Right lobe of liver (tissue), 6 donors: ENCODE results near the gene CEND1. TPM values are rescaled to one million over a fixed set of nuclear protein-coding genes. Genes with fewer than 3 reads are reported as not detected.
"Not testable (repeated sequence)": the region's sequence is repeated elsewhere in the genome, so short reads cannot be mapped to it uniquely, and the experiment has no call there.

Experiments
- ATAC-seq, 4 donors: fragments of 200-7000 bp; cut with Tn5 transposase; one replicate each; pipeline ENCODE4 v1.9.1; 2020; ENCODE audit warnings: mild to moderate bottlenecking in 4 of 4, moderate library complexity in 4 of 4
- DNase-seq, 3 donors: peaks; one replicate each; pipeline ENCODE4 v3.0.0-alpha.2; 2020
- H3K27ac ChIP-seq, 3 donors: fragments of 200-600 bp; one replicate each; pipeline ENCODE4 v1.8.0; 2022
- H3K27me3 ChIP-seq, 2 donors: fragments of 200-600 bp; one replicate each; pipeline ENCODE4 v1.8.0; 2022
- H3K36me3 ChIP-seq, 4 donors: fragments of 200-600 bp; sonication (generic) in 1 of 4; one replicate each; pipeline versions ENCODE4 v1.5.1 to v1.8.0; 2017 to 2022; ENCODE audit warnings: control low read depth in 1 of 4
- H3K4me1 ChIP-seq, 4 donors: fragments of 200-600 bp; sonication (generic) in 1 of 4; one replicate each; pipeline versions ENCODE4 v1.5.1 to v1.8.0; 2017 to 2022; ENCODE audit warnings: control low read depth in 1 of 4
- H3K4me3 ChIP-seq, 3 donors: fragments of 200-600 bp; one replicate each; pipeline ENCODE4 v1.8.0; 2022
- H3K9me3 ChIP-seq, 4 donors: fragments of 200-600 bp; sonication (generic) in 1 of 4; one replicate each; pipeline versions ENCODE4 v1.5.1 to v1.8.0; 2017 to 2022; ENCODE audit warnings: control low read depth in 1 of 4
- CTCF ChIP-seq, 4 donors: fragments of 200-600 bp in 3 of 4; fragments of 450-650 bp in 1 of 4; IDR thresholded peaks; one replicate each; pipeline versions ENCODE4 v1.5.1 to v1.8.0; 2016 to 2022; ENCODE audit warnings: antibody characterized with exemption in 4 of 4, mild to moderate bottlenecking in 2 of 4
- POLR2A ChIP-seq: fragments of 450-650 bp; IDR thresholded peaks from one replicate; pipeline ENCODE4 v1.6.1; 2017; ENCODE audit warnings: antibody characterized with exemption, mild to moderate bottlenecking
- WGBS: methylation state at CpG from one replicate; pipeline ENCODE4 v1.1.6; 2018; ENCODE audit warnings: low coverage, low lambda C conversion rate; ENCODE audit not compliant: insufficient coverage; ENCODE audit errors: missing lambda C conversion rate; 5-methylcytosine and 5-hydroxymethylcytosine counted together
- intact Hi-C, 2 donors: fragments of 100-400 bp; cut with DNase I; formaldehyde crosslinking; loops; one replicate each; pipeline versions ENCODE4 v1.11.2 to v1.14.1; 2022
- total RNA-seq, 6 experiments: library from RNA; depleted of rRNA in 2 of 6; stranded (reverse); fragments of >200 nt in 2 of 6; fragmentation: NEBNext Ultra II Directional in 3 of 6; extraction: Animal tissue kit (Norgen Biotek cat#: 25700) in 3 of 6; gene quantifications; one replicate each; pipeline versions ENCODE4 v1.1.0 to v1.2.4, GENCODE V29; 2016 to 2023
- donor health status: DM: no; HTN: yes; CAD: no.
- donor health status: DM: no; HTN: no; CAD: no.
- donor health status: DM: no; HTN: no; CAD: no.
- donor health status: DM: no; HTN: yes; CAD: no.
- donor health status: DM: no; HTN: yes; CAD: no.

The CEND1 gene
- total RNA-seq, 6 experiments from 2014 or later: not detected

- H3K9me3 ChIP-seq: no peaks in the 10 kb centered on the region
- peak overlapping the region; percentile 97 to 99 (median 97) for H3K4me3 ChIP-seq
- WGBS: 12% methylated on average over 14 of the region's 46 CpGs
- H3K36me3 ChIP-seq: no peaks in the 10 kb centered on the region
- H3K4me1 ChIP-seq: peaks cover 0 to 26% (median 5%) of the 10 kb centered on the region in 4 donors
- H3K27me3 ChIP-seq: no peaks in the 10 kb centered on the region
- intact Hi-C loops: no loop called here
- ATAC-seq: peak; percentile 22 to 42 (median 28)
- TF ChIP-seq CTCF (IDR thresholded peaks at IDR 0.05) (no peak), POLR2A (no peak)
- DNase-seq: no peak
- peak overlapping the region in 2 of 3 donors; percentile 36 to 90 for H3K27ac ChIP-seq
Measured at GRCh38 chr11:746289-747157, 43.4 kb downstream of the CEND1 start.

- no peak for ATAC-seq
- TF ChIP-seq POLR2A (no peak), CTCF (IDR thresholded peaks at IDR 0.05) (no peak)
- no peak overlapping the region for H3K27ac ChIP-seq
- DNase-seq: no peak
- H3K4me1 ChIP-seq: peaks cover 0 to 23% (median 5%) of the 10 kb centered on the region in 4 donors
- WGBS: 25% methylated on average over 1 of the region's 1 CpG
- no peaks in the 10 kb centered on the region for H3K27me3 ChIP-seq
- H3K36me3 ChIP-seq: no peaks in the 10 kb centered on the region
- intact Hi-C loops: no loop called here
- H3K4me3 ChIP-seq: no peak overlapping the region
- H3K9me3 ChIP-seq: no peaks in the 10 kb centered on the region
Measured at GRCh38 chr11:745428-745827, 44.5 kb downstream of the CEND1 start.

GRCh38 chr11:742571-743201, 47.2 kb downstream of the CEND1 start:
- Histone ChIP-seq H3K4me1 (no peaks in the 10 kb centered on the region), H3K36me3 (no peaks in the 10 kb centered on the region), H3K4me3 (no peak overlapping the region), H3K9me3 (no peaks in the 10 kb centered on the region), H3K27me3 (no peaks in the 10 kb centered on the region), H3K27ac (no peak overlapping the region)
- no peak for ATAC-seq
- no peak for TF ChIP-seq CTCF (IDR thresholded peaks at IDR 0.05)
- TF ChIP-seq POLR2A: no peak
- WGBS: 80% methylated on average over 2 of the region's 4 CpGs
- intact Hi-C loops: no loop called here
- no peak for DNase-seq

GRCh38 chr11:742156-742546, 47.7 kb downstream of the CEND1 start:
- no peak for TF ChIP-seq CTCF (IDR thresholded peaks at IDR 0.05)
- TF ChIP-seq POLR2A: no peak
- ATAC-seq: no peak
- Histone ChIP-seq H3K4me1 (no peaks in the 10 kb centered on the region), H3K27me3 (no peaks in the 10 kb centered on the region), H3K9me3 (no peaks in the 10 kb centered on the region), H3K27ac (no peak overlapping the region), H3K4me3 (no peak overlapping the region), H3K36me3 (no peaks in the 10 kb centered on the region)
- no peak for DNase-seq
- intact Hi-C loops: no loop called here
- no CpG with 5 or more reads among the region's 3 CpGs for WGBS

- H3K4me3 ChIP-seq, DNase-seq, H3K27ac ChIP-seq, intact Hi-C loops, H3K27me3 ChIP-seq, H3K36me3 ChIP-seq, H3K4me1 ChIP-seq, H3K9me3 ChIP-seq: not testable (repeated sequence)
- ATAC-seq: peak in 1 of 4 donors; percentile 29
- 60% methylated on average over 2 of the region's 10 CpGs for WGBS
Measured at GRCh38 chr11:737899-738298, 52.0 kb downstream of the CEND1 start.
